AG10803 (cell line): Measurements from ENCODE around the gene HAGH.

Source experiments
- DNase-seq: peaks from one replicate; pipeline ENCODE4 v3.0.0; 2010; ENCODE audit warnings: low read depth
- H3K4me3 ChIP-seq: 2 replicates; pipeline ENCODE4 v1.5.1; 2011; ENCODE audit warnings: mild to moderate bottlenecking, low read length, control low read depth
- CTCF ChIP-seq: conservative IDR thresholded peaks from 2 replicates; pipeline ENCODE4 v1.5.1; 2011; ENCODE audit warnings: mild to moderate bottlenecking, low read length, control low read depth, inconsistent platforms

The HAGH gene

GRCh38 chr16:1784977-1785845 lies 41.4 kb downstream of the HAGH start:
- DNase-seq, result no peak
- TF ChIP-seq CTCF, result no peak

GRCh38 chr16:1782408-1783264 lies 44.0 kb downstream of the HAGH start, which contains the start of the genes NUBP2 and SPSB3:
Gene NUBP2, plus strand, starts transcription at chr16:1782960. Its CDS starts 61 bp downstream, at chr16:1783021.
Gene SPSB3, minus strand, starts transcription at chr16:1782571. Its CDS starts 1,088 bp downstream, at chr16:1781483.
- TF ChIP-seq CTCF, result no peak
- peak within 1 kb of the TSS; percentile 84 for H3K4me3 ChIP-seq
- peak; percentile 100 for DNase-seq

More at GRCh38 chr16:1784977-1785845, 41.4 kb downstream of the HAGH start:
- no peak overlapping the region for H3K4me3 ChIP-seq

GRCh38 chr16:1781758-1782407 lies 44.7 kb downstream of the HAGH start:
- TF ChIP-seq CTCF, result peak; percentile 18; the same call in 1 of the 2 replicates
- H3K4me3 ChIP-seq, result peak overlapping the region; percentile 76
- DNase-seq, result no peak

GRCh38 chr16:1781254-1781653 lies 45.4 kb downstream of the HAGH start:
- no peak for DNase-seq
- H3K4me3 ChIP-seq, result peak overlapping the region; percentile 76
- no peak for TF ChIP-seq CTCF

- no peak overlapping the region; the same call in 1 of the 2 replicates for H3K4me3 ChIP-seq
- no peak for TF ChIP-seq CTCF
Observed at GRCh38 chr16:1780677-1781072, 46.0 kb downstream of the HAGH start.

GRCh38 chr16:1779741-1780676 lies 46.6 kb downstream of the HAGH start:
- H3K4me3 ChIP-seq, result no peak overlapping the region
- TF ChIP-seq CTCF, result no peak
- DNase-seq, result no peak

More at GRCh38 chr16:1780677-1781072, 46.0 kb downstream of the HAGH start:
- no peak for DNase-seq
